Measurements from ENCODE around the gene EDAR. TPM values are rescaled to one million over a fixed set of nuclear protein-coding genes. Genes with fewer than 3 reads are reported as not detected.

Gene EDAR
- total RNA-seq, 1 experiment from 2014 or later = 0.82 TPM

DNA sequence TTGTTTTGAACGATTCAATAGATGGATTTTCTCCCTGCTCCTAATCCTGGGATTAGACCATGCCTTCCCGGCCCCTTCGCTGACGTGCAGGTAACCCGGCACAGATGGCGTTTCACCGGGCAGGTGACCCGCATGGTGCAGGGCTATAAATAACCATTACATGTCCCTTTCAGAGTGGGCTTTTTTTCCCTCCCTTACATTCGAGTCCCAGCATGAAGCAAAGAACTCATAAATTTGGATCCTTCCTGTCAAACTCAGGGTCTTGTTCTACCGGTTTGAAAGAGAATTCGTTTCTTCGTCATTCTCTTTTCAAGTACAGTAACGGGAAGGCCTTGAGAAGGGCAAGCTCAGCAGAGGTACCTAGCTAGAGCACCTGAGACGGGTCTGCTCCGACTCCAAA is 46.1 kb downstream of the EDAR start:
- Histone ChIP-seq H3K4me1 (no peaks in the 10 kb centered on the region), H3K36me3 (ENCODE audit: control insufficient read depth, insufficient read depth, low read length) (no peaks in the 10 kb centered on the region), H3K4me3 (ENCODE audit: low read depth, low read length) (no peak overlapping the region), H3K27me3 (replicated peaks; ENCODE audit: control insufficient read depth, insufficient read depth, low read length) (no peaks in the 10 kb centered on the region), H3K9me3 (peaks cover 29% of the 10 kb centered on the region)
- ChIA-PET CTCF (no interaction called here), POLR2A (no interaction called here)
- no peaks in the 10 kb centered on the region for H3K27me3 Mint-ChIP-seq (ENCODE audit: insufficient read depth, unreplicated experiment)
- H3K4me3 Mint-ChIP-seq (ENCODE audit: unreplicated experiment) = no peak overlapping the region
- H3K36me3 Mint-ChIP-seq (ENCODE audit: insufficient read depth, unreplicated experiment) = no peaks in the 10 kb centered on the region
- BruUV-seq (replicated peaks) = no TSS peak
- H3K9me3 Mint-ChIP-seq (ENCODE audit: unreplicated experiment) = peaks cover 14% of the 10 kb centered on the region
- intact Hi-C loops (cut with micrococcal nuclease; ENCODE audit: unreplicated experiment) = no loop called here
- no peak for DNase-seq
- TF ChIP-seq, protein P1, sequence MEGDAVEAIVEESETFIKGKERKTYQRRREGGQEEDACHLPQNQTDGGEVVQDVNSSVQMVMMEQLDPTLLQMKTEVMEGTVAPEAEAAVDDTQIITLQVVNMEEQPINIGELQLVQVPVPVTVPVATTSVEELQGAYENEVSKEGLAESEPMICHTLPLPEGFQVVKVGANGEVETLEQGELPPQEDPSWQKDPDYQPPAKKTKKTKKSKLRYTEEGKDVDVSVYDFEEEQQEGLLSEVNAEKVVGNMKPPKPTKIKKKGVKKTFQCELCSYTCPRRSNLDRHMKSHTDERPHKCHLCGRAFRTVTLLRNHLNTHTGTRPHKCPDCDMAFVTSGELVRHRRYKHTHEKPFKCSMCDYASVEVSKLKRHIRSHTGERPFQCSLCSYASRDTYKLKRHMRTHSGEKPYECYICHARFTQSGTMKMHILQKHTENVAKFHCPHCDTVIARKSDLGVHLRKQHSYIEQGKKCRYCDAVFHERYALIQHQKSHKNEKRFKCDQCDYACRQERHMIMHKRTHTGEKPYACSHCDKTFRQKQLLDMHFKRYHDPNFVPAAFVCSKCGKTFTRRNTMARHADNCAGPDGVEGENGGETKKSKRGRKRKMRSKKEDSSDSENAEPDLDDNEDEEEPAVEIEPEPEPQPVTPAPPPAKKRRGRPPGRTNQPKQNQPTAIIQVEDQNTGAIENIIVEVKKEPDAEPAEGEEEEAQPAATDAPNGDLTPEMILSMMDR (IDR thresholded peaks at IDR 0.05; ENCODE audit: insufficient read depth in 1 of 2, low read depth in 1 of 2, low read length in 1 of 2, severe bottlenecking in 1 of 2, unreplicated experiment in 1 of 2) = no peak
- H3K4me1 Mint-ChIP-seq (ENCODE audit: low read depth, unreplicated experiment) = no peaks in the 10 kb centered on the region
- H3K27ac Mint-ChIP-seq (ENCODE audit: unreplicated experiment) = no peak overlapping the region

DNA sequence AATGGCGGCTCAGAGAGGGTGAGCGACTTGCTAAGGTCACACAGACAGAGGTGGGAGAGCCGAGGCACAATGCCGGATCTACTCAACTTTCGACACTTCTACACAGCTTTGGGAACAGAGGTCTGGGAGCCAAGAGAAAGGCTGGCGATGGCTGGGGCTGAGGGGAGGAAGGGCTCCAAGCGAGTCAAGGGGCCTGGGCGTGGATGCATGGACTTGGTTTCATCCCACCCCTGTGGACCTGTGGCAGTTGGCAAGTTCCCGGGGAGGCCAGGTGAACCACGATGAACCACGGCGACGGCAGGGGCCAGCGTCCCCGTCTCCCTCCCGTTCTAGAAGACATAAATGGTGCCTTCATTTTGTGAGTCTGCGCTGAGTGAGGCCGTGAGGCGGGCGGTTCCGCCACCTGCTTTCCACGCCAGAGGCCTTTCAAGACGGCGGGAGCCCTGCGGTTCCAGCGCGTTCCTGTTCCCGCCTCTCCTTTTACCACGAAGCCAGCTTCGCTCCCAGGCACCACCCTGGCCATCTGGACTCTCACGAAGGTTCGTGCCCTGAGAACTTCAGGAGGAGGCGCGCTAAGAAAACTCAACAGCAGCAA is 46.7 kb downstream of the EDAR start:
- ChIA-PET POLR2A (no interaction called here), CTCF (no interaction called here)
- H3K27me3 Mint-ChIP-seq (ENCODE audit: insufficient read depth, unreplicated experiment) = no peaks in the 10 kb centered on the region
- H3K27ac Mint-ChIP-seq (ENCODE audit: unreplicated experiment) = no peak overlapping the region
- Histone ChIP-seq H3K9me3 (peaks cover 23% of the 10 kb centered on the region), H3K27me3 (replicated peaks; ENCODE audit: control insufficient read depth, insufficient read depth, low read length) (no peaks in the 10 kb centered on the region), H3K4me3 (ENCODE audit: low read depth, low read length) (no peak overlapping the region), H3K4me1 (no peaks in the 10 kb centered on the region), H3K36me3 (ENCODE audit: control insufficient read depth, insufficient read depth, low read length) (no peaks in the 10 kb centered on the region)
- DNase-seq = no peak
- H3K4me1 Mint-ChIP-seq (ENCODE audit: low read depth, unreplicated experiment) = no peaks in the 10 kb centered on the region
- no peak overlapping the region for H3K4me3 Mint-ChIP-seq (ENCODE audit: unreplicated experiment)
- BruUV-seq (replicated peaks) = no TSS peak
- H3K9me3 Mint-ChIP-seq (ENCODE audit: unreplicated experiment) = peaks cover 10% of the 10 kb centered on the region
- H3K36me3 Mint-ChIP-seq (ENCODE audit: insufficient read depth, unreplicated experiment) = no peaks in the 10 kb centered on the region
- intact Hi-C loops (cut with micrococcal nuclease; ENCODE audit: unreplicated experiment) = no loop called here
- TF ChIP-seq, protein P1 (IDR thresholded peaks at IDR 0.05; ENCODE audit: insufficient read depth in 1 of 2, low read depth in 1 of 2, low read length in 1 of 2, severe bottlenecking in 1 of 2, unreplicated experiment in 1 of 2) = no peak

DNA sequence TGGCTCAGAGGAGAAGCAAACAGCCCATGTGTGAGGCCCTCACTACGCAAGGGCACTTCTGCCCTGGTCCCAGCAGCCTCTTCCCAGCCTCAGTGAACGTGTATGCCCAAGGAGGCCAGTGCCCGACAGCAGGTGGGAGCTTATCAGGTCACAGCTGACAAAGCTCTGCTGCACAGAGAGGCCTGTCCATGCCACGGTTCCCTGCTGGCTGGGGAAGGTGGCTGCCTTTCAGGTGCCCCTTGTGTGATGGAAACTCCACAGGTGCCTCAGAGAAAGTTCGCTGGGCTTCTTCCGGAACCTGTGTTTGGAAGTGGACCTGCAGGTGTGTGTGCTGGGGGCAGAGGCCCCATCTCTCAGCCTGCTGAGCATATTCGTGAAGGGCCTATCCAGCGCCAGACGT is 47.3 kb downstream of the EDAR start:
- TF ChIP-seq, protein P1 (IDR thresholded peaks at IDR 0.05; ENCODE audit: insufficient read depth in 1 of 2, low read depth in 1 of 2, low read length in 1 of 2, severe bottlenecking in 1 of 2, unreplicated experiment in 1 of 2) = no peak
- BruUV-seq (replicated peaks) = no TSS peak
- H3K9me3 Mint-ChIP-seq (ENCODE audit: unreplicated experiment) = peaks cover 9% of the 10 kb centered on the region
- Histone ChIP-seq H3K27me3 (replicated peaks; ENCODE audit: control insufficient read depth, insufficient read depth, low read length) (no peaks in the 10 kb centered on the region), H3K4me1 (no peaks in the 10 kb centered on the region), H3K9me3 (peaks cover 18% of the 10 kb centered on the region), H3K36me3 (ENCODE audit: control insufficient read depth, insufficient read depth, low read length) (no peaks in the 10 kb centered on the region), H3K4me3 (ENCODE audit: low read depth, low read length) (no peak overlapping the region)
- no peaks in the 10 kb centered on the region for H3K4me1 Mint-ChIP-seq (ENCODE audit: low read depth, unreplicated experiment)
- ChIA-PET POLR2A (no interaction called here), CTCF (no interaction called here)
- H3K27me3 Mint-ChIP-seq (ENCODE audit: insufficient read depth, unreplicated experiment) = no peaks in the 10 kb centered on the region
- no peak overlapping the region for H3K4me3 Mint-ChIP-seq (ENCODE audit: unreplicated experiment)
- H3K27ac Mint-ChIP-seq (ENCODE audit: unreplicated experiment) = no peak overlapping the region
- intact Hi-C loops (cut with micrococcal nuclease; ENCODE audit: unreplicated experiment) = no loop called here
- no peaks in the 10 kb centered on the region for H3K36me3 Mint-ChIP-seq (ENCODE audit: insufficient read depth, unreplicated experiment)
- no peak for DNase-seq

All from Caco-2 (cell line).